GM12873 (cell line): ENCODE measurements around the gene STARD3NL.

Source experiments
- CTCF ChIP-seq: IDR thresholded peaks from 2 replicates; pipeline ENCODE4 v1.5.1; 2012; ENCODE audit warnings: low read depth, mild to moderate bottlenecking, moderate library complexity, low read length, control low read depth; ENCODE audit not compliant: insufficient read depth; ENCODE audit errors: missing control alignments

Gene STARD3NL

DNA sequence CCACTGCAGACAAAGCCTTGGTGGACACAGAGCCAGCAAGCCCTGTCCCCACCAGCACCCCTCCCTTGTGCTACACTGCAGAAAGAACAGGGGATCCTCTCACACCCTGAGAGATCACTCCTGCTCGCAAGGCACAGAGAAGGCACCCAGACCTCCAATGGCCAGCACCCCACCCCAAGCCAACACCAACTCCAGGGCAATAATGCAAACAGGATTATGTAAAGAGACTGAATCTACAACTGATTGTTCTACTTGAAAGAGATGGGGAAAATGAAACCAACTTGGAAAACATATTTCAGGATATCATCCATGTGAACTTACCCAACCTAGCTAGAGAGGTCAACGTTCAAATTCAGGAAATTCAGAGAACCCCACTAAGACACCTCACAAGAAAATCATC, 26.5 kb upstream of the STARD3NL start:
- no peak for TF ChIP-seq CTCF

GRCh38 chr7:38153515-38153914, 24.5 kb upstream of the STARD3NL start:
- no peak for TF ChIP-seq CTCF

GRCh38 chr7:38154278-38154677, 23.8 kb upstream of the STARD3NL start:
- no peak for TF ChIP-seq CTCF

- TF ChIP-seq CTCF: no peak
Observed at GRCh38 chr7:38160003-38160571, 18.0 kb upstream of the STARD3NL start.

DNA sequence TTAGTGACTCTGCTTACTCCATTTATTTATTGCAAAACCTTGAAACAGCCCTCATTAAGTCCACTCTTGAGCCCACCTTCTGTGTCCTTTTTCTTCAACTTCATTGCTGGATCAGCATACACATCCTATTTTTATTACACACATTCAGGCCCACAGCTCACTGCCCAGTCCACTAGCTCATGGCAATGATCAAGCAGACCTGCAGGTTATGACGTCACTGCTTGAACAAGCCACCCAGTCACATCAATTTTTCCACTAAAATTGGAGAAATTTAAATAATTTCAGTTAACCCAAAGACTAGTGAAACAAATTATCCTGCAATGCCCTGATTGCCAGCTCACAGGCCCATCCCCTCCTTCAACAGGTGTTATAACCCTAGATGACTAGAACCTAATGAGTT, 16.0 kb upstream of the STARD3NL start:
- no peak for TF ChIP-seq CTCF

- no peak for TF ChIP-seq CTCF
Observed at GRCh38 chr7:38163671-38164070, 14.4 kb upstream of the STARD3NL start.

DNA sequence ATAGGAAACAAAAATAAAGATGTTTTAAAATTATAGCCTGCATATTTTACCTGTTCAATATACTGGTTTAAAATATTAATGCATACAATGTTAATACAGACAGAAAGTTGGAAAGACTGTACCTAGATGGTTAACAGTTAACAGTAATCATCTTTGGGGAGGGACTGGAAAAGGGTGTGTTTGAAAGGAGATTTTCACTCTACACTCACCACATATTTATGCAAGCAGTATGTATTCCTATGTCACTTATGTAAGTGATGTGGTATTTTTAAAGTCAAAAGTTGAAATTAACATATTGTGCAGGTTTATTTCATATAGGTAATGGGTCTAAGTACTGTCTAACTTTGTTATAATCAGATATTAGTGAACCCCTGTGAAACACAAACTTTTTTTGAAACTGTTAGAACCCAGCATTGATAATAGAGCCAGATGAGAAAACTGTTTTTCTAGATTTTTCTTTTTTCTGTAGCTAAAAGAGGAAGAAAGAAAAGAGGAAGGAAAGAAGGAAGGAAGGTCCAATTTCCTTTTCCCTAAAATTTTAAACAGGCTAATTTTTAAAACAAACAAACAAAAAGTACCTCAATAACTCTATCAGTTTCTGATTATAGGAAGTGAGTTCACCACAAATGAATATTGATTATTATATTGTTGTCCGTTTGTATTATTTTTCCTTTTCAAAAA, 9.0 kb upstream of the STARD3NL start:
- no peak for TF ChIP-seq CTCF
